IPS-11a (cell line): ENCODE measurements around the gene STK33.

Source experiments
- H3K4me3 ChIP-seq: one replicate; pipeline ENCODE4 v1.5.1; 2013; ENCODE audit warnings: low read depth, low read length, control low read depth

STK33 gene

GRCh38 chr11:8381343-8381742 is 212.7 kb downstream of the STK33 start:
- H3K4me3 ChIP-seq: no peak overlapping the region

- no peak overlapping the region for H3K4me3 ChIP-seq
These were observed 218.1 kb downstream of the STK33 start for GRCh38 chr11:8375932-8376331.

DNA sequence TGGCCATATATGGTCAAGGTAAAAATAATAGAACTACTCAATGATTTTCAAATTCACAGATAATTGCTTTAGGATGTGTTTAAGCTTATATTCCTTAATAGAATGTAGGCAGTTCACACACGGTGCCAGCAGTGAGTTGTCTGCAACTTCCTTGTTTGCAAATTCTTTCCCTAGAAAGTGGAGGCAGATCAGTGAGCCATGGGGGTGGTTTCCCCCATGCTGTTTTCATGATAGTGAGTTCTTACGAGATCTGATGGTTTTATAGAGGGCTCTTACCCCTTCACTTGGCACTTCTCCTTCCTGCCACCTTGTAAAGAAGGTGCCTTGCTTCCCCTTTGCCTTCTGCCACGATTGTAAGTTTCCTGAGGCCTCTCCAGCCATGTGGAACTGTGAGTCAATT is 218.6 kb downstream of the STK33 start:
- no peak overlapping the region for H3K4me3 ChIP-seq

- H3K4me3 ChIP-seq: no peak overlapping the region
These were observed 219.3 kb downstream of the STK33 start for GRCh38 chr11:8374716-8375115.

DNA sequence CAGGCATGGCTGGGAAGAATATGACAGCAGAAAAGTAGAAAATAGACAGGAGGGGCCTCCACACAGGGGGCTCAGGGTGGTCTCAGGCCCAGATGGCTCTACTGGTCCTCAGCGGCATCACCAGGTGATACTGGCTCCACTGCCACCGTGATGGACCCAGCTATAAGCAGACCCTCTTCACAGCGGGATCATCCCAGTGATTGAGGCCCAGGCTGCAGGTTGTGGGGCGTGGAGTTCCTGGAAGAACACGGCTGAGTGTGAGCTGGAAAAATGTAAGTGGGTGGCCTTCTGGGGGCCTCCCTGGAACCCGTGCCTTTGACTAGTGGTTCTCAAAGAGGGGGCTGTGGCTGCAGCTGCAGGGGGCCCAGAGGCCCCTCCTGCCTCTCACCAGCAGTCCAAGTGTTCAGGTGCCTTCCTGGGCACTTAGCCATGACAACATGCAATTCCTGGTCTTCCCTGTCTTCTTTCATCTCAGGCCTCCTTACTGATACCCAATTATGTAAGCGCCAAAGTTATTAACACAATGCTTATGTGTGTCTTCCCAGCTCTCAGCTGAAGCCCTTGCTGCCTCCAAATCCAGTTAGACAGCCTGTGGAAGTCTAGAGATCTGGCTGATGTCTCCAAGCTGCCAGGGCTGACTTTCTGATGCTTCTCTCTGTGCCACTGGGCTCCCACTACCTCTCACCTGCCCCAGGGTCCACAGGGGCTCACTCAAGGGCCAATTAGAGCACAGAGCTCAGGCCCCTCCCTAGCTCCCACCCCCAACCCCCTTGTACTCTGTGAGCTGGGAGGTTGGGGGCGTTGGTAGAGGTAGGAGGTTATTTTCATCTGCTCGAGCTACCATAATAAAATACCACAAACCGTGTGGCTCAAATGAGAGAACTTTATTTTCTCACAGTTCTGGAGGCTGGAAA is 220.3 kb downstream of the STK33 start:
- no peak overlapping the region for H3K4me3 ChIP-seq

DNA sequence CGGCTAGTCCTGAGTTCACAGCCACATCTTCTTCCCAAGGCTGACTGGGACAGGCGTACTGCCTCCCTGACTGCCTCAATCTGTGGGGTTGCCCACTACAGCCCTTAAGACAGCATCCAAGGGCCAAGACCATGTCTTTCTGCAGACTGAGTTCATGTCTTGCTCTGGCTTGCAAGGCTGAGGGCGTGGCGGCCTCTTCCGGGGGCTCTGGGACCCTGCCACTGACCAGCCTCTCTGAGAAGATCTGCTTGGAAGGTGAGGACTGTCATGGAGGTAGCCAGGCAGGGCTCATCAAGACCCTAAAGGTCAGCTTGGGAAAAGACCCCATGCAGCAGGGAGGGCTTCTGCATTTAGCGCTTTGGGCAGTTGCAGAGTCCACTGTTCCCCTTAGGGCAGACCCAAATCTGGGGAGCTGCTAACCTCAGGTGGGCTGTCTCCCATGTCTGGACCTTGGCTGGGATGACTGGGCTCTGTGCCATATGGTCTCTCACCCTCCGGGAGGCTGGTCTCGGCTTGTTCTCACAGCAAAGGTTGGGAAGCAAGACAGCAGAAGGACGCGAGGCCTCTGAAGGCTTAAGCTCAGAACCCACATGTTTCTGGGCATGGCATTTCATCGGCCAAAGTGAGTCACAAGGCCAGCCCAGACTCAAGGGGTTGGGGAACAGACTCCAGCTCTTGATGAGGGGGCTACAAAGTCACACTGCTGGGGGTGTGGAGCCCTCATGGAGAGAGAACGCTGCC is 221.2 kb downstream of the STK33 start:
- no peak overlapping the region for H3K4me3 ChIP-seq

DNA sequence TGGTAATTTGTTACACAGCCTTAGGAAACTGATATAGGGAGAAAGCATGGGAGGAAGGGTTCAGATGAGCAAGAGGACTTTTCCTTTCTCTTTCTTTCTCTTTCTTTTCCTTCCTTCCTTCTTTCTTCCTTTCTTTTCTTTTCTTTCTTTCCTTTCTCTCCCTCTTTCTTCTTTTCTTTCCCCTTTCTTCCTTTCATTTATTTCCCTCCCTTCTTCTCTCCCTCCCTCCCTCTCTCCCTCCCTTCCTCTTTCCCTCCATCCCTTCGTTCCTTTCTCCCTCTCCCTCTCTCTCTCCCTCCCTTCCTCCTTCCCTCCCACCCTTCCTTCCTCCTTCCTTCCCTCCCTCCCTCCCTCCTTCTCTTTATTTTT is 222.5 kb downstream of the STK33 start:
- H3K4me3 ChIP-seq: no peak overlapping the region

DNA sequence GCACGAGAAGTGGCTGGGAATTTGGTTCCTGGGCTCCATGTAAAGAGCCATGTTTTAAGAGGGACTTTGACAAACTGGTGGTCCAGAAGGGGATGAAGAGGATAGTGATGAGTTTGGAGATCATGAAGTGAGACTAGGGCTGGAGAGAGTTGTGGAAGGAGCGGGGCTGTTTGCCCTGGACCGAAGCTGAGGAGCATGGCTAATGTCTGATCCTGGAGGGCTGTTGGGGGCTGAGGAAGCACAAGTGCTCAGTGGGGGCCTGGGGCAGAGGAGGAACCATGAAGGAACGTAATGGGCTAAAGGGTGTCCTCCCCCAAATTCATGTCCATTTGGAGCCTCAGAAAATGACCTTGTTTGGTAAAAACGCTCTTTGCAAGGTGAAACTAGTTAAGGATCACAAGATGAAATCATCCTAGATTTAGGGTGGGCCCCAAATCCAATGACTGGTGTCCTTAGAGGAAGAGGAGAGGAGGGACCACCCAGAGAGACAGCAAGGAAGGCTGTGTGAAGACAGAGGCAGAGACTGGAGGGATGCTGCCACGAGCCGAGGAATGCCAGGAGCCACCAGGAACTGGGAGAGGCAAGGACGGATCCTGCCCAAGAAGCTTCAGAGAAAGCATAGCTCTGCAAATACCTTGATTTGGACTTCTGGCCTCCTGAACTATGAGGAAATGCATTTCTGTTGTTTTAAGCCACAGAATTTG is 223.1 kb downstream of the STK33 start:
- H3K4me3 ChIP-seq: no peak overlapping the region

- H3K4me3 ChIP-seq: no peak overlapping the region
These were observed 224.3 kb downstream of the STK33 start for GRCh38 chr11:8369592-8370205.

DNA sequence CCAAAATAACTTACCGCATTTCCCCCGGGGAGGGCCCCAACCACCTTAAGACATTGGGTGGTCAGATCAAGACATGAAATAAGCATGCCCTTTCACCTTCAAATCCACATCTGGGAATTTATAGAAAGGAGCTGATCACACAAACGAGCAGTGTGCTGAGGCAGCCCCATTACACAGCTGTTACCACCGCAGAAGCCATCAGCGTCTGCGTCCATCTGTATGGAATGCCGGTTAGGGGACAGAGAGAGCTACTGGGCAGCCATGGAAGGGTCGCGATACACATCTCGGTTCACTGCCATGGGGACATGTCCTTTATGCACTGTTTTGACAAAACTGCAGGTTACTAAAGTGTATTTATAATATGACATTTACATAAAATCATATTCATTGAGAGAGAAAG is 225.3 kb downstream of the STK33 start:
- H3K4me3 ChIP-seq: no peak overlapping the region

DNA sequence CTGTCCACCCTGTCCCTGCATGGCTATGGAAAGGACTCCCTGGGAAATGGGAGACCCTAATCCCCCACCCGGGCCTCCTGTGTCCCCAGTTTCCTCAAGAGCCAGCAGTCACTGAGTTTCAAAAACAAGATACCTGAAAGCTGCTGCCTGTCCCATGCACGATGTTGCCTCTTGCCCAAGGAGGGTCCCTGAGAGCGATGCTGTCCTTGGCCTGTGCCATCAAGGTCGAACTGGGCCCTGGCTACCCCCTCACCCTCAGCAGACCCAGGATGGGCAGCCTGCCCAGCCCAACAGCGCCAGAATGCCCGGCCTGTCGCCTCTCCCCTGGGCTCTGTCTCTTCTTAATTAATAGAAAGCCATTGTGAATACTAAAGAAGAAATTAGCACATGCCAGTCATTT is 225.8 kb downstream of the STK33 start:
- no peak overlapping the region for H3K4me3 ChIP-seq

GRCh38 chr11:8366316-8366715 is 227.7 kb downstream of the STK33 start:
- H3K4me3 ChIP-seq: no peak overlapping the region

GRCh38 chr11:8365216-8365941 is 228.6 kb downstream of the STK33 start:
- no peak overlapping the region for H3K4me3 ChIP-seq

DNA sequence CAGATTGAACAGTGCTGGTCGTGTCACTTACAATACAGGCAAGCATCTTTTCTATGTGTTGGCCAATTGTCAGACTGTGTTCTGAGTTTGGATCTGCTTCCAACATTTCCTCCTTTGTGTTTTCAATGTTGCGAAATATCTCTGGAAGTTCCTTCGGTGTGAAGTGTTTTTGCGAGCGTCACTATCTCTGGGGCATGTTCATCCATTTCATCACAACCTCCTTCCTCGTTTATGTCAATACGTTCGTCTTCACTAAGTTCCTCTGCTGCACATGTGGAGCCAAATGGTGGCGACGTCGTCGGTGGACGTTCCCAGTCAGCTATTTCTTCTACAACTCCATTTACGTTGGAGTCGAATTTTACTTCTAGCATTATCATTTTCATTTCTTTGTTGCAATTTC is 230.1 kb downstream of the STK33 start:
- no peak overlapping the region for H3K4me3 ChIP-seq

GRCh38 chr11:8362899-8363298 is 231.1 kb downstream of the STK33 start:
- H3K4me3 ChIP-seq: no peak overlapping the region

DNA sequence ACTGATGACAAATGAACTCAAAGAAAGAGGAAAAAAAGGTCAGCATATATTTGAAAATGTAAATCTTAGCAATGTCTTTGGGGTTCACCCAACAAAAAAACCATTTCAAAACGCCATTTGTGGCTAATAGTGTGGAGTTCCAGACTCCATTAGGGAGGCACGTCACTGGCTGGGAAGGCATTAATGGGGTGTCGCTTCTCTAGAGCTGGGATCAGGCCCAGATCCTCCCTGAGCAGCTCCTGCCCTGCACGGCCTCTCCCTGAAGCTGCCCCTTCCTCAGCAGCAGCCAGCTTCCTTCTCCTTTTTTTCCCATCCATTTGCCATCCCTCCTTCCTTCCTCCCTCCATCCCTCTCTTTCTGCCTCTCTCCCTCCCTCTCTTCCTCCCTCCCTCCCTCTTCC is 231.5 kb downstream of the STK33 start:
- H3K4me3 ChIP-seq: no peak overlapping the region

- H3K4me3 ChIP-seq: no peak overlapping the region
These were observed 232.3 kb downstream of the STK33 start for GRCh38 chr11:8361664-8362210.

DNA sequence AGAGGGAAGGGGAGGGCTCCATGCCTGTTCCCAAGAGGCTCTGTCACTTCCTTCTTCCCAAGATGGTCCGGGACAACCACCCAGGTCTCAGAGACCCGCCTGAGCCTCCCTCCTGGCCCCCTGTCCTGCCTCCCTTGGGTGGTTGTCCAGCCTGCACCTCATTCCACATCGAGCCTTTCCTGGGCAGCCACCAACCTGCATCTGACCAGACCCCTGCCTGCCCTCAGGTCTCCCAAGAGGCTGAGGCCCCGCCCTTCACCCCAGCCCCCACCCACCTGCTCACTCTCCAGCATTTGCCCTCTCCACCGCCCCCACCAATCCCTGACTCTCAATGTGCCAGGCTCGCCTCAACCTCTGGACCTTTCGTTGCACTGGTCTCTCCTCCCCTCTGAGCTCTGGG is 232.8 kb downstream of the STK33 start:
- H3K4me3 ChIP-seq: no peak overlapping the region

GRCh38 chr11:8360086-8360828 is 233.8 kb downstream of the STK33 start:
- H3K4me3 ChIP-seq: no peak overlapping the region

- H3K4me3 ChIP-seq: no peak overlapping the region
These were observed 234.5 kb downstream of the STK33 start for GRCh38 chr11:8359521-8359920.
